Mesenchymal stem cell (in vitro differentiated cells and primary cell): ENCODE measurements around the gene GMPPA.
A peak's percentile ranks its signal among the peaks of the same experiment; 100 is the strongest.

Experiments used
- DNase-seq: peaks from one replicate; pipeline ENCODE4 v3.0.0-alpha.2; 2013
- H2AFZ ChIP-seq: one replicate; pipeline ENCODE4 v1.6.1; 2013; ENCODE audit warnings: low read depth, mild to moderate bottlenecking, control low read depth, inconsistent platforms, low read length, moderate library complexity
- H2AK5ac ChIP-seq: 2 replicates; pipeline ENCODE4 v1.6.1; 2013; ENCODE audit warnings: low read length, moderate library complexity, mild to moderate bottlenecking, inconsistent platforms; ENCODE audit not compliant: severe bottlenecking
- H2BK120ac ChIP-seq: one replicate; pipeline ENCODE4 v1.6.1; 2013; ENCODE audit warnings: low read depth, mild to moderate bottlenecking, inconsistent platforms, low read length, moderate library complexity
- H2BK12ac ChIP-seq, 2 experiments: one replicate each; pipeline ENCODE4 v1.6.1; 2013; ENCODE audit warnings: inconsistent platforms in 2 of 2, low read length in 2 of 2, mild to moderate bottlenecking in 2 of 2, moderate library complexity in 2 of 2, control low read depth in 1 of 2
- H2BK15ac ChIP-seq: one replicate; pipeline ENCODE4 v1.6.1; 2013; ENCODE audit warnings: mild to moderate bottlenecking, low read depth, inconsistent platforms; ENCODE audit not compliant: poor library complexity, severe bottlenecking
- H2BK5ac ChIP-seq: 2 replicates; pipeline ENCODE4 v1.6.1; 2013; ENCODE audit warnings: low read depth, mild to moderate bottlenecking, low read length, control low read depth, inconsistent platforms; ENCODE audit not compliant: poor library complexity, severe bottlenecking
- H3K14ac ChIP-seq, 2 experiments: one replicate each; pipeline ENCODE4 v1.6.1; 2013; ENCODE audit warnings: inconsistent platforms in 2 of 2, low read length in 2 of 2, control low read depth in 1 of 2, mild to moderate bottlenecking in 1 of 2, moderate library complexity in 1 of 2
- H3K18ac ChIP-seq, 2 experiments: one replicate each; pipeline ENCODE4 v1.6.1; 2013; ENCODE audit warnings: inconsistent platforms in 2 of 2, low read length in 2 of 2, control low read depth in 1 of 2, low read depth in 1 of 2, mild to moderate bottlenecking in 1 of 2
- H3K23ac ChIP-seq, 2 experiments: one replicate each; pipeline ENCODE4 v1.6.1; 2013; ENCODE audit warnings: inconsistent platforms in 2 of 2, low read length in 2 of 2, mild to moderate bottlenecking in 2 of 2, moderate library complexity in 2 of 2, control low read depth in 1 of 2
- H3K27ac ChIP-seq: 2 replicates; pipeline ENCODE4 v1.5.1; 2013; ENCODE audit warnings: mild to moderate bottlenecking, moderate library complexity, low read length, control low read depth, inconsistent platforms; ENCODE audit not compliant: poor library complexity, severe bottlenecking
- H3K27me3 ChIP-seq, 2 experiments: 2 replicates each; pipeline versions ENCODE4 v1.6.1 to v1.7.0; 2013; ENCODE audit warnings: low read length in 2 of 2, mild to moderate bottlenecking in 2 of 2, moderate library complexity in 2 of 2, control low read depth in 1 of 2, inconsistent platforms in 1 of 2; ENCODE audit not compliant: control insufficient read depth in 1 of 2, insufficient read depth in 1 of 2
- H3K36me3 ChIP-seq, 2 experiments: 2 replicates each; pipeline versions ENCODE4 v1.6.1 to v1.7.0; 2013; ENCODE audit warnings: low read length in 2 of 2, control low read depth in 1 of 2, inconsistent platforms in 1 of 2, low read depth in 1 of 2, mild to moderate bottlenecking in 1 of 2; ENCODE audit not compliant: insufficient read depth in 2 of 2, control insufficient read depth in 1 of 2
- H3K4ac ChIP-seq, 2 experiments: one replicate each; pipeline ENCODE4 v1.6.1; 2013; ENCODE audit warnings: inconsistent platforms in 2 of 2, low read length in 2 of 2, mild to moderate bottlenecking in 2 of 2, moderate library complexity in 2 of 2, control low read depth in 1 of 2, low read depth in 1 of 2
- H3K4me1 ChIP-seq: 2 replicates; pipeline ENCODE4 v1.6.1; 2013; ENCODE audit warnings: low read depth, low read length, control low read depth; ENCODE audit not compliant: control insufficient read depth, insufficient read depth
- H3K4me2 ChIP-seq: 2 replicates; pipeline ENCODE4 v1.6.1; 2013; ENCODE audit warnings: low read length, mild to moderate bottlenecking, inconsistent platforms; ENCODE audit not compliant: poor library complexity, severe bottlenecking
- H3K4me3 ChIP-seq, 2 experiments: 2 replicates each; pipeline versions ENCODE4 v1.5.1 to v1.7.0; 2013; ENCODE audit warnings: low read length in 2 of 2, mild to moderate bottlenecking in 2 of 2, control low read depth in 1 of 2, low read depth in 1 of 2; ENCODE audit not compliant: insufficient read depth in 1 of 2
- H3K79me1 ChIP-seq: replicated peaks from 2 replicates; pipeline ENCODE4 v1.6.1; 2013; ENCODE audit warnings: mild to moderate bottlenecking, control low read depth, low read length, inconsistent platforms; ENCODE audit not compliant: poor library complexity, severe bottlenecking
- H3K9ac ChIP-seq: 2 replicates; pipeline ENCODE4 v1.7.0; 2013; ENCODE audit warnings: mild to moderate bottlenecking, low read length, moderate library complexity
- H3K9me3 ChIP-seq: 2 replicates; pipeline ENCODE4 v1.7.0; 2013; ENCODE audit warnings: mild to moderate bottlenecking, low read length; ENCODE audit not compliant: control insufficient read depth
- H4K8ac ChIP-seq: one replicate; pipeline ENCODE4 v1.6.1; 2013; ENCODE audit warnings: inconsistent platforms, mild to moderate bottlenecking, low read length, moderate library complexity
- H4K91ac ChIP-seq: one replicate; pipeline ENCODE4 v1.6.1; 2013; ENCODE audit warnings: mild to moderate bottlenecking, low read length, inconsistent platforms
- WGBS: methylation state at CpG from one replicate; pipeline ENCODE4 v1.1.7; 2013; ENCODE audit warnings: mixed read lengths; 5-methylcytosine and 5-hydroxymethylcytosine counted together

The GMPPA gene

DNA sequence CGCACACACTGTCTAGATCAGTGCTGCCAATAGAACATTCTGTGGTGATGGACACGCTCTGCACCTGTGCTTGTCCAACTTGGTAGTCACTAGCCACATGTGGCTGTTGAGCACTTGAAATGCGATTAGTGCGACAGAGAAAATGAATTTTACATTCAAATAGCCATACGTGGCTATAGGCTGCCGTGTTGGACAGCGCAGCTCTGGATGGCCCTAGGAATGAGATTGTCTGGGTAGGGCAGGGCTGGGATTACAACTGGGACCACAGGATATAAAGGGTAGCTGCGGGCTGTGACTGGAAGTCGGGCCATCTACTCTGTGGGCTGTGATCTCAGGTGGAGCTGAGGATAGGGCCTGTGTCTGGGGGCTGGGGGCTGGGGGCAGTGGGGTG is 20.8 kb downstream of the GMPPA start:
- Histone ChIP-seq H2BK15ac (no peak overlapping the region), H2BK120ac (no peak overlapping the region), H3K4me2 (no peak overlapping the region), H4K91ac (no peak overlapping the region), H3K4me1 (peaks cover 32% of the 10 kb centered on the region), H3K18ac (no peak overlapping the region), H3K79me1 (no peaks in the 10 kb centered on the region), H3K9ac (no peak overlapping the region), H3K27ac (no peak overlapping the region), H3K23ac (no peak overlapping the region), H2BK5ac (no peak overlapping the region), H2AK5ac (no peak overlapping the region), H3K36me3 (peaks cover 0 to 4% of the 10 kb centered on the region in 2 experiments), H3K4me3 (no peak overlapping the region), H2BK12ac (no peak overlapping the region), H3K14ac (no peak overlapping the region), H3K4ac (no peak overlapping the region), H2AFZ (no peak overlapping the region), H3K9me3 (no peaks in the 10 kb centered on the region), H3K27me3 (peaks cover 35 to 36% of the 10 kb centered on the region in 2 experiments), H4K8ac (no peak overlapping the region)
- WGBS = 87% methylated on average over 9 of the region's 9 CpGs
- no peak for DNase-seq

DNA sequence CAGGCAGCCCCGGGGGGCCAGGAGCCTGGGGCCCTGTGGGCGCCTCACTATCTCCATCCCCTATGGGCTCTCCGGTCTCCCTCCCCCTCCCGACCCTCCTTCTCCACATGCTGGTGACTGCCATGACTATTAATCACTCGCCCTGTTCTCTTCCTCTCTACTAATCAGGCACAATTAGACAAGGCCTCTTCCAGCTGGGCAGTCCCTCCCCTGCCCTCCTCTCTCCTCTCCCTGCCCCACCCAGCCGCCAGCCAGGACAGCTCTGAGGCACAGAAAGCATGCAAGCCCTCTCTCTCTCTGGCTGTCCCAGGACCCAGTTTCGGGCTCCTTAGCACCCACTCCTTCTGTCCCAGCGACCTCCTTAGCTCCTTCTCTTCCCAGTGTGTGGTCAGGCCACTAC is 21.4 kb downstream of the GMPPA start:
- DNase-seq = no peak
- peaks cover 35% of the 10 kb centered on the region in 2 experiments for H3K27me3 ChIP-seq
- no peak overlapping the region for H2AFZ ChIP-seq
- peak overlapping the region; percentile 59 for H4K91ac ChIP-seq
- H4K8ac ChIP-seq = no peak overlapping the region
- no peak overlapping the region for H2AK5ac ChIP-seq
- H3K4ac ChIP-seq = no peak overlapping the region
- peak overlapping the region in 1 of 2 experiments; percentile 41 for H3K18ac ChIP-seq
- no peak overlapping the region for H3K14ac ChIP-seq
- H2BK12ac ChIP-seq = peak overlapping the region; percentile 14 to 40
- no peak overlapping the region for H3K23ac ChIP-seq
- no peak overlapping the region for H3K27ac ChIP-seq
- no peaks in the 10 kb centered on the region for H3K36me3 ChIP-seq
- H3K4me1 ChIP-seq = peaks cover 32% of the 10 kb centered on the region
- no peak overlapping the region for H3K4me2 ChIP-seq
- H3K9me3 ChIP-seq = no peaks in the 10 kb centered on the region
- H2BK5ac ChIP-seq = no peak overlapping the region
- no peak overlapping the region for H2BK15ac ChIP-seq
- no peak overlapping the region for H2BK120ac ChIP-seq
- WGBS = 72% methylated on average over 8 of the region's 8 CpGs
- no peak overlapping the region for H3K4me3 ChIP-seq
- H3K9ac ChIP-seq = no peak overlapping the region
- H3K79me1 ChIP-seq = no peaks in the 10 kb centered on the region

DNA sequence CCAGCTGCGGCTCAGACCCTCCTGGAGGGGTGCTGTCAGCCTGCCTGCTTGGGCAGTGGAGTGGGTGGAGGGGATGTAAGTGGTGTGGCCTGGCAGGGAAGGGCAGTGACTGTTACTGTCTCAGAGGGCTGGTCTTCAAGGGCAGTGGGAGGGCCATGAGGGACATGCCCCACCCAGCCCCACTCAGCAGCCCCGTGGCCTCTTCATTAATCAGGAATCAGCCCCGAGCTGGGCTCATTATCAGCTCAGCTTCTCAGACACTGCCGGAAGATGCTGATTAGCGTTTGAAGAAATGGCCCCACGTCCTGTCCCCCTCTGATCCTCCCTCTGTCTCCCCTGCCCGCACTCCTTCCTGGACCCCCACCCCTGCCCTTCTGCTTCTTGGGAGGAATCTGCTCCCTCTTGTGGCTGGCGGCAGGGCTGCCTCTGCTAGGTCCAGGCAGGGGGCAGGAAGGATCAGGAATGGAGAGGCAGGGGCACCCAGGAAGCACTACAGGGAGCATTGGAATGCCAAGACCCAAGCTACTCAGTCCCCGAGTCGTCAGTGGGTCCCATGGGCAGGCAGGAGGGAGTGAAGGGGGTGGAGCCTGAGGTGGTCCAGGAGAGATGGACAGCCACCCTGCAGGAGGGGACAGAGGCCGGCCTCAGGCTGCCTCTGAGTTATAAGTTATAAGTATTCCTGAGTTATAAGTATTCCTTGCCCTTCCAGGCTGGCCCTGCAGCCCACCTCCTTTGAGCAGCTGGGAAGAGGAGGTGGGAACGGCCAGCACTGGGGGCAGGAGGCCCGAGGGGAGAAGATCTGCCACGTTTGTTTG is 22.6 kb downstream of the GMPPA start:
- Histone ChIP-seq H3K4me2 (no peak overlapping the region), H3K9me3 (no peaks in the 10 kb centered on the region), H4K8ac (no peak overlapping the region), H3K27me3 (peaks cover 25 to 31% of the 10 kb centered on the region in 2 experiments), H2BK12ac (peak overlapping the region in 1 of 2 experiments; percentile 82), H3K18ac (peak overlapping the region; percentile 2 to 61), H2AFZ (no peak overlapping the region), H3K4ac (no peak overlapping the region), H3K36me3 (no peaks in the 10 kb centered on the region), H3K4me3 (peak overlapping the region in 1 of 2 experiments; percentile 31), H3K79me1 (no peaks in the 10 kb centered on the region), H2BK120ac (no peak overlapping the region), H4K91ac (no peak overlapping the region), H3K9ac (peak overlapping the region; percentile 71), H3K14ac (no peak overlapping the region), H2BK5ac (no peak overlapping the region), H3K4me1 (peaks cover 32% of the 10 kb centered on the region), H3K23ac (no peak overlapping the region), H2BK15ac (no peak overlapping the region), H3K27ac (no peak overlapping the region), H2AK5ac (no peak overlapping the region)
- 2% methylated on average over 12 of the region's 14 CpGs for WGBS
- DNase-seq = peak; percentile 65

DNA sequence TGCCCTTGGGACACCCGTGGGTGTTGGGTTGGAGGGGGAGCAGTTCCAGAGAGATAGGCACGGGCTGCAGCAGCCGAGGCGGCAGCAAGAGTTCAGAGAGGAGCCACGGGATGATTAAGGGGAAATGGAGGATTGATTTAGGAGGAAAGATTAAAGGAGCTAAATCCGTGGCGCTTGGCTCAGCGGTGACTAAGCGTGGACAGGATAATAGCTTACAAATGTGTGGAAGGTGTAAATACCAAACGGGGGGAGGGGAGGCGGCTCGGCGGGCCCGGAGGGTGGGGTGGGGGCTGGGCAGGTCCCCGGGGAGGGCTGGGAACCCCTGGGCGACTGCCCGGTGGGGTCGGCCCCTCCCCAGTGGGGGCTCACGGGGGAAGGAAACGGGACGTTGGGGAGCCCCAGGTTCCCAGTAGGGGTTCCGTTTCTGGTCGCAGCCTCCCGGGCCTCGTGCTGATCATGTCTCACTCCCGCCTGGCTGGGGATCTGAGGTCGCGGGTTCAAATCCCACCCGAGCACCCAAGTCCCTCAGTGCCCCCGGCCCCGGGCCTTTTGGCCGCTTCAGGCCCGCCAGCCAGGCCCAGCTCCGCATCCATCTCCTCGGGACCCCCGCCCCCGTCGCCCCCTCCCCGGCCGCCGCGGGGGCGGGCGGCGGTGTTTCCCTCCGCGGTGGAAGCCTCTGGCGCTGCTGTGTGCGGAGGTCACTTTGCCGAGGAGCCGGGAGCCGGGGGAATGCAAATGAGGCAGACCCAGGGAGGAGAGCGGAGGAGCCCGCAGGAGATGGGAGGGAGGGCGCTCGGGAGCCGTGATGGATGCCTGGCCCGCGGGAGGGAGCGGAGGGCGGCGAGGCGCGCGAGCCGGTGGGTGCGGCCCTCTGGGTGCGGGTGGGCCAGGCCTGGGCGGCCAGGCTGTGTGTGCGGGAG is 23.7 kb downstream of the GMPPA start:
- Histone ChIP-seq H4K8ac (peak overlapping the region; percentile 59), H2AFZ (no peak overlapping the region)
- 3% methylated on average over 51 of the region's 70 CpGs for WGBS

More for the DNA sequence above, 23.7 kb downstream of the GMPPA start:
- no peaks in the 10 kb centered on the region for H3K9me3 ChIP-seq
- H3K9ac ChIP-seq = peak overlapping the region; percentile 71
- H3K14ac ChIP-seq = no peak overlapping the region
- no peaks in the 10 kb centered on the region for H3K79me1 ChIP-seq
- H3K18ac ChIP-seq = peak overlapping the region; percentile 2 to 61
- H2BK5ac ChIP-seq = no peak overlapping the region
- H3K4me3 ChIP-seq = peak overlapping the region; percentile 31 to 49
- H3K27ac ChIP-seq = peak overlapping the region; percentile 30
- H2BK120ac ChIP-seq = no peak overlapping the region
- H3K23ac ChIP-seq = no peak overlapping the region
- H3K4me2 ChIP-seq = peak overlapping the region; percentile 62
- H3K4me1 ChIP-seq = peaks cover 32% of the 10 kb centered on the region
- H3K27me3 ChIP-seq = peaks cover 25 to 34% of the 10 kb centered on the region in 2 experiments
- peak overlapping the region; percentile 44 for H2BK15ac ChIP-seq
- H3K36me3 ChIP-seq = no peaks in the 10 kb centered on the region
- peak overlapping the region; percentile 29 for H4K91ac ChIP-seq
- H2AK5ac ChIP-seq = peak overlapping the region; percentile 26
- peak; percentile 71 for DNase-seq
- peak overlapping the region in 1 of 2 experiments; percentile 34 for H2BK12ac ChIP-seq
- peak overlapping the region in 1 of 2 experiments; percentile 16 for H3K4ac ChIP-seq
